NCI-H345 treated with DMSO at 0.1 percent for 48 hours (cell line): Measurements from ENCODE around the gene THUMPD1.
"Not testable (repeated sequence)": the region's sequence is repeated elsewhere in the genome, so short reads cannot be mapped to it uniquely, and the experiment has no call there.

Source experiments
- DNase-seq: peaks from one replicate; lab custom pipeline; 2025; ENCODE audit not compliant: unreplicated experiment; lab: John Stamatoyannopoulos, UW

THUMPD1 gene

DNA sequence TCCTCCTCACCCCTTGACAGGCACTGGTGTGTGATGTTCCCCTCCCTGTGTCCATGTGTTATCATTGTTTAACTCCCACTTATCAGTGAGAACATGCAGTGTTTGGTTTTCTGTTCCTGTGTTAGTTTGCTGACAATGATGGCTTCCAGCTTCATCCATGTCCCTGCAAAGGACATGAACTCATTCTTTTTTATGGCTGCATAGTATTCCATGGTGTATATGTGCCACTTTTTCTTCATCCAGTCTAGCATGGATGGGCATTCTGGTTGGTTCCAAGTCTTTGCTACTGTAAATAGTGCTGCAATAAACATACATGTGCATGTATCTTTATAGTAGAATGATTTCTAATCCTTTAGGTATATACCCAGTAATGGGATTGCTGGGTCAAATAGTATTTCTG is 39.9 kb downstream of the THUMPD1 start:
- DNase-seq = not testable (repeated sequence)

DNA sequence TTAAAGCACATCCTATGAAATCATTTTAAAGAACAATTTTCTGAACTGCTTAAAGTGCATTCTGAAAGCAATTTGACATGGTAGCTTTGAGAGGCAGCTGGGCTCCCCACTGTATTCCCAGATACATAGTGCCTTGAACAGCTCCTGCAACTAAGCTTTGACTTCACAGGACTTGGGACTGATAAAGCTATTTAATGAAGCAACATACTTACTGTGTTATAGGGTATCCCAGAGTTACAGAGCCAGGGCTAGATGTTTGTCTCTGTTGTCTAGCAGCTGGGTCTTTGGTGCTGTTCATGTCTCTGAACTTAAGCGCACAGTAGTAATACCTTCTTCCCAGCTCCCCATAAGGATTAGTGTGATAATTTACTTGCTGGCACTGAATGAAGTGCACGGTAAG is 45.0 kb downstream of the THUMPD1 start:
- no peak for DNase-seq

DNA sequence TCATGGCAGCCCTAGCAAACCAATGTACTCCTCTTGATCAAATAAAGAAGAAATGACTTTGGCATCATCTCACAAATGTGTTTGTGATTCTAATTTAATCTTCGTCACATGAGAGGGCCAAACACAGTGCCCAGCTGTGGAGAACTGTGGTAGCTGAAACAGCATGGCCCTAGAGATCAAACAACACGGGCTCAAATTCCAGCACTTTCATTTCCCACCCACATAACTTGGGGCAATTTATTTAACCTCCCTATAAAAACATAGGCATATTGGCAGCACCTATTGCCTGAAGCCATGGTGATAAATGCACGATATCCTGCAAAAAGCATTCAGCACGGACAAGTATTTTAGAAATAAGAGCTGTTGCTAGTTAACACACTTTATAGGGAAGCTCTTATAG is 46.6 kb downstream of the THUMPD1 start:
- DNase-seq = no peak

DNA sequence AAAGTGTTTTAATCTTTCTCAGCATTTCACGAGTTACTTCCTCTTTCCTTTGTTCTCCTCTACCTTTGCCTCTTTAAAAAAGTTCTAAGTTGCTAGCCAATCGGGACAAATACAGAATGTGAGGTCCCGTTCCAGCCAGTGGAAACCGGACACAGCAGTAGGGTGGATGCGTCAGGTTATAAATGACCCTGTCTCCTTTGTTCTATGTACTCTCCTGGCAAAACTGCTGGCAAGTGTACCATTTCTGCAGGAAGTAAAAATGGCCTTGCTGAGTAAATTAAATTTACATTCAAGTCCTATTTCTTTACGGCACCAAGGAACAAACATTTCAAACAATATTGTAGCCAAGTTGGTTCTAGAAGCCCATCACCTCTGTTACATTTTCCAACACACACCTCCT is 47.5 kb downstream of the THUMPD1 start:
- not testable (repeated sequence) for DNase-seq

DNA sequence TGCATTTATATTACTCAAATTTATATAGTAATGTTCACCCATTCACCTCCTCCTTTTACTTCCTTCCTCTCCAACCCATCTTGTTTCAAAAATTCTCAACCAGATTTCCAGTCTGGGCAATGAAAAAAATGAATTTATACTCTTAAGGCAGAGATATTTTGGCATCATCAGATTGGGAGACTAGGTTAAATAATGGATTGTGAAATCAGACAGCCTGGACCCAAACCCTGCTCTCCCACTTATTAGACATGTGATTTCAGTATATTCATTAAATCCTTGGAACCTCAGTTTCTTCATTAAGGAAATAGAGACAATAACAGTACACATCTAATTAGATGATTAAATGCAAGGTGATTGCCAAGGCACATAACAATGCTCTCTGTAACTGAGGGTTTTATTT is 52.0 kb downstream of the THUMPD1 start:
- DNase-seq = no peak

DNA sequence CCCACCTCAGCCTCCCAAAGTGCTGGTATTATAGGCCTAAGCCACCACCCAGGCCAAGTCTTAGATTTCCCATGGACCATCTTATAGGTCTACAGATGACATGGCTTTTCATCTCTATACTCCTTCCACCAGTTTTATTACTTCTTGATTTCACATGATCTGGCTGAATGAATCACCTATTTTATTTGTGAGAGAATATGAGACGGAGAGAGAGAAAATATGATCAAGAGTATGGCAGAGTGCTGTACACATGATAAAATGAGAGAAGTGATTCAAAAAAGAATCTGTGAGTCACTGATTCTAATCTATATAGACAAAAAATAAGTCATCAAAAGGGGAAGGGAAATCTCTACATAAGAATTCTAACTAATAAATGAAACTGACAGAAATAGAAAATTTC is 57.8 kb downstream of the THUMPD1 start:
- no peak for DNase-seq
